ENCODE data around the gene GM2A.
"Not testable (repeated sequence)": the region's sequence is repeated elsewhere in the genome, so short reads cannot be mapped to it uniquely, and the experiment has no call there.

GM2A gene

GRCh38 chr5:151281001-151281639 lies 28.1 kb downstream of the GM2A start:
- Mint-ChIP-seq H3K9me3 (ENCODE audit: low read depth) (no peaks in the 10 kb centered on the region), H3K4me3 (no peak overlapping the region), H3K27ac (no peak overlapping the region), H3K4me1 (ENCODE audit: low read depth) (no peaks in the 10 kb centered on the region), H3K36me3 (no peaks in the 10 kb centered on the region), H3K27me3 (no peaks in the 10 kb centered on the region)

DNA sequence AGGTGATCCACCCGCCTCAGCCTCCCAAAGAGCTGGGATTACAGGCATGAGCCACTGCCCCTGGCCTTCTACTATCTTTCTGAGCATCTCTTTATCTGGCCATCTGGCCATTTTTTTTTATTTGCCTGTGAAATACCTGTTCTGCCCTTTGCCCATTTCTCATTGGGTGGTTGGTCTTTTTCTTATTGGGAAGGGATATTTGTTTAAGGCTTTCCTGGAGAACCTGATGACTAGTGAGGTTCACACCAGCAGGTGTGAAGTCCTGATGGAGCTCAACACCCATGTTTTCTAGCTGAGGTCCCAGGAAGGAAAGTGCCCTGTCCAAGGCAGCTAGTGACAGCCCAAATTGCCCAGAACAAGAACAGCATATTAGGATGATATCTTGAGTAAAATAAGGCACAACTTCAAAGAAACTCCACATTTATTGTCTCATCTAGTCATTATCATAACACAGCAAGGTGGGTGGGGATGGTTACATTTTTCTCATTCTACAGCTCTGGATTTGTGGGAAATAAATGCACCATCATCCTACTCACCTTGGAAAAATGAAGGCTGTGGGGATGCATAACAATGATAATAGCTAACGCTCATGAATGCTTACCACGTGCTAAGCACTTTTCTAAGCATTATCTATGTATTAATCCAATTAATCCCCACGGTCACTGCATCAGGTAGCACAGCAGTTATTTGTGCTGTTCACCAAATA lies 30.3 kb downstream of the GM2A start:
- Mint-ChIP-seq H3K4me1 (ENCODE audit: low read depth) (no peaks in the 10 kb centered on the region), H3K9me3 (ENCODE audit: low read depth) (no peaks in the 10 kb centered on the region), H3K4me3 (no peak overlapping the region), H3K36me3 (no peaks in the 10 kb centered on the region), H3K27ac (no peak overlapping the region), H3K27me3 (no peaks in the 10 kb centered on the region)

DNA sequence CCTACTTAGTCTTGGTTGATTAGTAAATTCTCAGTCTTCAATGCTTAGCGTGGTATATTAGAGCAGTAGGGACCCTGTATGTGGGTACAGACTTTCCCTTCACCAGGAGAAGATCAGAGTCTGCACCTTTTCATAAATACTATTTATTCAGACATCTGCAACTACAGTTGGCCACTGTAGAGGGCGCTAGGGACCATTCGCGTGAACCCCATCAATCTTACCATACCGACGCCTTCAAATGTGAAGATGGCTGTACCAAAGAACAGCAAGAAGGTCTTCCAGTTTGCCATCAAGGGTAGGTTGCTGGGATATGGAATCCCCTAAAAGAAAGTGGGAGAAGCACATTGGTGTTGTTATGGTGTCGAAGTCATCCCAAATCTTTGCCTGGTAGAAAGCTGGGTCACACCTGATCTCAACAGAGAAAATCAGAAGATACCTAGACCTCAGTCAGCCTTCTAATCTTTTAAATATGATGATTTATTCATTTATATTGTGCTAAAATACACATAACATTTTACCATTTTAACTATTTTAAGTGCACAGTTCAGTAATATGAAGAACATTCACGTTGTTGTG lies 31.5 kb downstream of the GM2A start:
- Mint-ChIP-seq H3K9me3 (ENCODE audit: low read depth) (no peaks in the 10 kb centered on the region), H3K27me3 (no peaks in the 10 kb centered on the region), H3K4me3 (no peak overlapping the region), H3K36me3 (no peaks in the 10 kb centered on the region), H3K27ac (no peak overlapping the region), H3K4me1 (ENCODE audit: low read depth) (no peaks in the 10 kb centered on the region)

- H3K27me3 Mint-ChIP-seq: no peaks in the 10 kb centered on the region
- no peaks in the 10 kb centered on the region for H3K9me3 Mint-ChIP-seq (ENCODE audit: low read depth)
- H3K27ac Mint-ChIP-seq: no peak overlapping the region
- H3K36me3 Mint-ChIP-seq: no peaks in the 10 kb centered on the region
- no peaks in the 10 kb centered on the region for H3K4me1 Mint-ChIP-seq (ENCODE audit: low read depth)
- no peak overlapping the region for H3K4me3 Mint-ChIP-seq
Measured at GRCh38 chr5:151285683-151286082, 32.7 kb downstream of the GM2A start.

DNA sequence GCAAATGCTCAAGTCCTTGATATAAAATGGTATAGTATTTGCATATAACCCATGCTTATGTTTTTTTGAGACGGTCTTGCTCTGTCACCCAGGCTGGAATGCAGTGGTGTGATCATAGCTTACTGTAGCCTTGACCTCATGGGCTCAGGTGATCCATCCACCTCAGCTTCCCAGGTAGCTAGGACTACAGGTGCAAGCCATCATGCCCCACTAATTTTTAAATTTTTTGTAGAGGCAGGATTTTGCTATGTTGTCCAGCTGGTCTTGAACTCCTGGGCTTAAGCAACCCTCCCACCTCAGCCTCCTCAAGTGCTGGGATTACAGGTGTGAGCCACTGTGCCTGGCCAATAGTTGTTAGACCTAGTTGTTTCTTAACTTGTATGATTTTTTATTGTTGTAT lies 33.3 kb downstream of the GM2A start:
- Mint-ChIP-seq H3K4me3 (no peak overlapping the region), H3K27ac (no peak overlapping the region), H3K36me3 (no peaks in the 10 kb centered on the region), H3K9me3 (ENCODE audit: low read depth) (no peaks in the 10 kb centered on the region), H3K4me1 (ENCODE audit: low read depth) (no peaks in the 10 kb centered on the region), H3K27me3 (no peaks in the 10 kb centered on the region)

- Mint-ChIP-seq H3K27ac (no peak overlapping the region), H3K9me3 (ENCODE audit: low read depth) (no peaks in the 10 kb centered on the region), H3K36me3 (no peaks in the 10 kb centered on the region)
Measured at GRCh38 chr5:151288180-151288579, 35.2 kb downstream of the GM2A start.

DNA sequence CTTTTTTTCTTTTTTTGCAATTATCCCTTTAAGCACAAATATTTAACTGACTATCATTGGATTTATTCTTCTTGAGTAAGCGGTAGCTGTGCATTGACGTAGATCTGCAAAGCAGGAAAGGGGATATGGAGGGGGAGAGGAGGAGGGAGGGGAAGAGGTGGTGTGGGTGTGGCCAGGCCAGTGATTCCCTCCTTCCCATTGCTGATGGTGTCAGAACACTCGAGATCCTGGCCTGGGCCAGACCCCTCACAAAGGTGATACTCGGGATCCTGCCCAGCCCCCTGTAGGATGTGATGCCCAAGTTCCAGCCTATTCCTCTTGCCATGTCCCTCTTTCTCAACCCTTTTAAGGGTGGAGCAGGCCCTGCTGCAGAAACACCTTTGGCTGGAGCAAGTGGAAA lies 40.6 kb downstream of the GM2A start:
- H3K4me3 Mint-ChIP-seq: no peak overlapping the region
- no peak overlapping the region for H3K27ac Mint-ChIP-seq
- no peaks in the 10 kb centered on the region for H3K4me1 Mint-ChIP-seq (ENCODE audit: low read depth)
- H3K36me3 Mint-ChIP-seq: no peaks in the 10 kb centered on the region
- H3K9me3 Mint-ChIP-seq (ENCODE audit: low read depth): no peaks in the 10 kb centered on the region
- H3K27me3 Mint-ChIP-seq: peaks cover 2% of the 10 kb centered on the region

More at GRCh38 chr5:151288180-151288579, 35.2 kb downstream of the GM2A start:
- no peaks in the 10 kb centered on the region for H3K27me3 Mint-ChIP-seq
- H3K4me3 Mint-ChIP-seq: no peak overlapping the region
- no peaks in the 10 kb centered on the region for H3K4me1 Mint-ChIP-seq (ENCODE audit: low read depth)

DNA sequence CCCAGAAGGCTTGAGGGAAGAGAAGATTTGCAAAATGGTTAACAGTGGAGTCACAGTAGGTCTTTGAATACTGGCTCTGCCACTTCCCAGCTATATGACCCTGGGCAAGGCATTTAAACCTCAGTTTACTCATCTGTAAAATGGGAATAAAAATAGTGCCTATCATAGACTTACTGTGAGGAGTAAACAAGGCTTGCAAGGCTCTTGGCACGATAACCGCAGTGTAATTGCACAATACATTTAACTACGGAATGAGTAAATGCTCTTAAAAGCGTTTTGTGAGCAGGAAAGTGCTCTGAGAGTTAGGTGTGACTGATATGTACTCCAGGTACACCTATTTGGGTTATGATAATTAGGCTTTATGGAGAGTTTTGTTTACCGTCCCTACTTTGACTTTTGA lies 42.2 kb downstream of the GM2A start:
- Mint-ChIP-seq H3K4me3 (no peak overlapping the region), H3K27me3 (peaks cover 5% of the 10 kb centered on the region), H3K9me3 (ENCODE audit: low read depth) (no peaks in the 10 kb centered on the region), H3K36me3 (no peaks in the 10 kb centered on the region), H3K27ac (no peak overlapping the region), H3K4me1 (ENCODE audit: low read depth) (no peaks in the 10 kb centered on the region)

- H3K36me3 Mint-ChIP-seq: no peaks in the 10 kb centered on the region
- no peaks in the 10 kb centered on the region for H3K4me1 Mint-ChIP-seq (ENCODE audit: low read depth)
- no peak overlapping the region for H3K27ac Mint-ChIP-seq
- no peaks in the 10 kb centered on the region for H3K9me3 Mint-ChIP-seq (ENCODE audit: low read depth)
- no peak overlapping the region for H3K4me3 Mint-ChIP-seq
- H3K27me3 Mint-ChIP-seq: peaks cover 5% of the 10 kb centered on the region
Measured at GRCh38 chr5:151295791-151296477, 42.9 kb downstream of the GM2A start.

DNA sequence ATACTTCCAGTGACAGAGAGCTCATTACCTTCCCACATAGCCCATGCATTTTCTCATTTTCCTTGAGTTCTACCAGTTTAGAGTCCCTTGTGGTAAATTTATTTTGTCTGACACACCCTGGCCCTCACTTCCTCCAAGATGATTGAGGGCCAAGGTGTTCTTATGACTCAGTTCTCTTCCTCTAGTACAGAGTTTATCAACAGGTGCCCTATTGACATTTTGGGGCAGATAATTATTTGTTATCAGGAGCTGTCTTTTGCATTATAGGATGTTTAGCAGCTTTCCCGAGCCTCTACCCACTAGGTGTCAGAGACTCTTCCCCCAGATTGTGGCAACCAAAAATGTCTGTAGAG lies 43.5 kb downstream of the GM2A start:
- H3K36me3 Mint-ChIP-seq: no peaks in the 10 kb centered on the region
- no peaks in the 10 kb centered on the region for H3K4me1 Mint-ChIP-seq (ENCODE audit: low read depth)
- no peaks in the 10 kb centered on the region for H3K9me3 Mint-ChIP-seq (ENCODE audit: low read depth)
- H3K27ac Mint-ChIP-seq: no peak overlapping the region
- peaks cover 5% of the 10 kb centered on the region for H3K27me3 Mint-ChIP-seq
- H3K4me3 Mint-ChIP-seq: no peak overlapping the region

GRCh38 chr5:151296974-151297373 lies 44.0 kb downstream of the GM2A start:
- no peak overlapping the region for H3K27ac Mint-ChIP-seq
- H3K4me1 Mint-ChIP-seq (ENCODE audit: low read depth): no peaks in the 10 kb centered on the region
- H3K4me3 Mint-ChIP-seq: no peak overlapping the region
- no peaks in the 10 kb centered on the region for H3K9me3 Mint-ChIP-seq (ENCODE audit: low read depth)
- peaks cover 6% of the 10 kb centered on the region for H3K27me3 Mint-ChIP-seq
- H3K36me3 Mint-ChIP-seq: no peaks in the 10 kb centered on the region

DNA sequence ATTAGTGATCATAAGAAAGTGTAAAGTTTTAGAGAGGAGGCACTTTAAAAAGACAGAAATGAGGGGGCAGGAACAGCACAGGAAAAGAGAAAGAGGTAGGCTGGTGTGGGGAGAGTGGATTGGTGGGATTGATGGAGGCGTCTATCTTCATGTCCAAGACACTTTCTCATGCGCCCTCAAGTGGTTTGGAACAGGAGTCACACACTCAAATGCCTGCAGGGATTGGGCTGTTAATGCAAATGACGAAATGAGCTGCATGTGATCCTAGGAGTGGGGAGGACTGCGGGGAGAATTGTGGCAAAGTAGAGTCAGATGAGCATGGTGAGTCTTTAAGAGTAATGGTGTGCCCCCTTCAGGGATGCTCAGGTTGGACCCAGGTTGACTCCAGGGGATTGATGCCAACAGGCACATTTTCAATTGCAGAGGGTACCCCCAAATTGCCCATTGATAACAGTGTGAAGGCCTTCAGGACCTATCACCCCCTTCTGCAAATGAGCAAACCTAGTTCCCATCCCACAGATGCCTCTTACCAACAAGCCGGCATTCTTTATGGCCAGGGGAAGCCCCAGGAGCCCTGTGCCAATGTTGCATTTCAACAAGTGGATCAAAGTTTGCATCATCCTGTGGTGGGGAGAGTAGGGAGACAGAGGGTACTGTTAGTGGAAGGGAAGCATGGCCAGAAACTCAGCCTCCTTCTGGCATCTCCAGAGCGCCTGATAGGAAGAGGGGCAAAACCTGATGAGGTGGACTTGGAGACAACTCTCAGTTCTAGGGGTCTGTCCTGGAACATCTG lies 45.3 kb downstream of the GM2A start:
- Mint-ChIP-seq H3K27ac (no peak overlapping the region), H3K4me1 (ENCODE audit: low read depth) (no peaks in the 10 kb centered on the region)

DNA sequence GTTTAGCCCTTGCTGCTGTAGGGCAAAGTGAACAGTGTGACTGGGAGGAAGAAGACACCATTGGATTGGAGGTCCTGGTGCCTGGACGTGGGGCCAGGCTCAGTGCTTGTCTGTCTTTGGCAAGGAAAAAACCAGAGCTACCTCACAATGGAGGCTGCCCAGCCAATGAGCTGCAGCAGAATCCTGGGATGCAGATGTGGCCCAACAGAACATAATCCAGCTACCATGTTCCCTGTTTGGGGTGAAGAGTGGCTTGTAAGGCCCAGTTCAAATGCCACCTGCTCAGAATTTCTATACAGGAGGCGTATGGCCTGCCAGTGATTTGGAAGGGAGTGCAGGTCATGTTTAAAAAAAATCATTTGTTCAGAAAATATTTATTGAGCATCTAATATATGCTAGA lies 50.7 kb downstream of the GM2A start, which contains the start of gene SLC36A3:
Gene SLC36A3 (minus strand): TSS at position 101 of the 400 bp plus-strand sequence. CDS start 412 bp downstream, outside the sequence.
- H3K27ac Mint-ChIP-seq: no peak within 1 kb of the TSS
- no peaks in the 10 kb centered on the region for H3K36me3 Mint-ChIP-seq
- no peak within 1 kb of the TSS for H3K4me3 Mint-ChIP-seq
- peaks cover 12% of the 10 kb centered on the region for H3K27me3 Mint-ChIP-seq
- H3K4me1 Mint-ChIP-seq (ENCODE audit: low read depth): no peaks in the 10 kb centered on the region
- H3K9me3 Mint-ChIP-seq (ENCODE audit: low read depth): no peaks in the 10 kb centered on the region

More for the DNA sequence above, 45.3 kb downstream of the GM2A start:
- H3K4me3 Mint-ChIP-seq: no peak overlapping the region
- H3K36me3 Mint-ChIP-seq: no peaks in the 10 kb centered on the region
- no peaks in the 10 kb centered on the region for H3K9me3 Mint-ChIP-seq (ENCODE audit: low read depth)
- H3K27me3 Mint-ChIP-seq: peaks cover 12% of the 10 kb centered on the region

- peaks cover 12% of the 10 kb centered on the region for H3K9me3 Mint-ChIP-seq (ENCODE audit: low read depth)
- not testable (repeated sequence) for H3K4me1 Mint-ChIP-seq (ENCODE audit: low read depth); H3K36me3 Mint-ChIP-seq; H3K4me3 Mint-ChIP-seq; H3K27me3 Mint-ChIP-seq; H3K27ac Mint-ChIP-seq
Measured at GRCh38 chr5:151309266-151309665, 56.3 kb downstream of the GM2A start.

DNA sequence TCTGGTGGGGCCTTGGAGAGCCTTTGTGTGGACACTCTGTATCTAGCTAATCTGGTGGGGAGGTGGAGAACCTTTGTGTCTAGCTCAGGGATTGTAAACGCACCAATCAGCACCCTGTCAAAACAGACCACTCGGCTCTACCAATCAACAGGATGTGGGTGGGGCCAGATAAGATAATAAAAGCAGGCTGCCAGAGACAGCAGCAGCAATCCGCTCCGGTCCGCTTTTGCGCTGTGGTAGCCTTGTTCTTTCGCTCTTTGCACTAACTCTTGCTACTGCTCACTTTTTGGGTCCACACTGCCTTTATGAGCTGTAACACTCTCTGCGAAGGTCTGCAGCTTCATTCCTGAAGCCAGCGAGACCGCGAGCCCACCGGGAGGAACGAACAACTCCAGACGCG lies 56.8 kb downstream of the GM2A start:
- H3K36me3 Mint-ChIP-seq; H3K4me3 Mint-ChIP-seq; H3K27ac Mint-ChIP-seq; H3K27me3 Mint-ChIP-seq; H3K4me1 Mint-ChIP-seq (ENCODE audit: low read depth): not testable (repeated sequence)
- H3K9me3 Mint-ChIP-seq (ENCODE audit: low read depth): peaks cover 12% of the 10 kb centered on the region
